DND-41 (cell line): ENCODE results near the gene ATP5F1C.

Experiments
- EZH2 ChIP-seq: IDR thresholded peaks from 3 replicates; pipeline ENCODE4 v1.6.1; 2012; ENCODE audit warnings: borderline replicate concordance, low read depth, mild to moderate bottlenecking, moderate library complexity, low read length, inconsistent platforms; ENCODE audit not compliant: severe bottlenecking
- TF ChIP-seq, protein P1 (sequence below): IDR thresholded peaks from 2 replicates; pipeline ENCODE4 v1.5.1; 2012; ENCODE audit warnings: borderline replicate concordance, low read length, moderate library complexity, mild to moderate bottlenecking; ENCODE audit not compliant: poor library complexity, severe bottlenecking; ENCODE audit errors: extremely low read depth

DNA sequence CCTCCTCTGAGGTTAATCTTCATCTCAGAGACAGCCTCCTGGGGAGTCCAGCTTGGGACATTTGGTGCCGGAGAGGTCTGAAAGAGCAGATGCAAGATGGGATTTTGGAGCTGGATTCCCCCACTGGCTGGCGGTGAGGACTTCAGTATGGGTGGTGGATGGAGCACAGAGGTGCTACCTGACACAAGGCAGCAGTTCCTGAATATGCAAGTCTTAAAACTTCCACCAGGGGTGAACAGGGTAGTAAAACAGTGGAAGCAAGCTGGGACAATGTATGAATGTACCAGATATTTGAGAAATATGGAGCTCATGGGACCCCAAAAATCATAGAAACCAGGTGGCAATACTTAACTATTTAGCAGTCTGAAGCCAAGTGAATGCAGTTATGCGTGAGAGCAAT is 25.5 kb downstream of the ATP5F1C start:
- TF ChIP-seq, protein P1, sequence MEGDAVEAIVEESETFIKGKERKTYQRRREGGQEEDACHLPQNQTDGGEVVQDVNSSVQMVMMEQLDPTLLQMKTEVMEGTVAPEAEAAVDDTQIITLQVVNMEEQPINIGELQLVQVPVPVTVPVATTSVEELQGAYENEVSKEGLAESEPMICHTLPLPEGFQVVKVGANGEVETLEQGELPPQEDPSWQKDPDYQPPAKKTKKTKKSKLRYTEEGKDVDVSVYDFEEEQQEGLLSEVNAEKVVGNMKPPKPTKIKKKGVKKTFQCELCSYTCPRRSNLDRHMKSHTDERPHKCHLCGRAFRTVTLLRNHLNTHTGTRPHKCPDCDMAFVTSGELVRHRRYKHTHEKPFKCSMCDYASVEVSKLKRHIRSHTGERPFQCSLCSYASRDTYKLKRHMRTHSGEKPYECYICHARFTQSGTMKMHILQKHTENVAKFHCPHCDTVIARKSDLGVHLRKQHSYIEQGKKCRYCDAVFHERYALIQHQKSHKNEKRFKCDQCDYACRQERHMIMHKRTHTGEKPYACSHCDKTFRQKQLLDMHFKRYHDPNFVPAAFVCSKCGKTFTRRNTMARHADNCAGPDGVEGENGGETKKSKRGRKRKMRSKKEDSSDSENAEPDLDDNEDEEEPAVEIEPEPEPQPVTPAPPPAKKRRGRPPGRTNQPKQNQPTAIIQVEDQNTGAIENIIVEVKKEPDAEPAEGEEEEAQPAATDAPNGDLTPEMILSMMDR, result no peak
- no peak for TF ChIP-seq EZH2
